Measurements from ENCODE around the gene LGALS13.

Gene LGALS13

GRCh38 chr19:39582891-39583625 lies 19.3 kb upstream of the LGALS13 start:
- no peaks in the 10 kb centered on the region for H3K36me3 ChIP-seq (ENCODE audit: low read length)
- no peaks in the 10 kb centered on the region for H4K20me1 ChIP-seq (ENCODE audit: low read depth, low read length)
- no peaks in the 10 kb centered on the region for H3K79me2 ChIP-seq (ENCODE audit: insufficient read depth, low read length)
- no peak overlapping the region for H3K27ac ChIP-seq (ENCODE audit: low read depth, low read length)
- H3F3A ChIP-seq (ENCODE audit: insufficient read depth) = no peaks in the 10 kb centered on the region
- no peak overlapping the region for H3K4me3 ChIP-seq (ENCODE audit: insufficient read depth, low read length, poor library complexity, severe bottlenecking)
- no peak overlapping the region for H2AFZ ChIP-seq (ENCODE audit: low read depth, low read length, severe bottlenecking)
- no peak overlapping the region for H3K4me2 ChIP-seq (ENCODE audit: low read depth, low read length, poor library complexity, severe bottlenecking)
- H3K9me2 ChIP-seq (replicated peaks; ENCODE audit: insufficient read depth, low read length) = no peaks in the 10 kb centered on the region
- no peak for TF ChIP-seq CTCF (IDR thresholded peaks at IDR 0.05; ENCODE audit: insufficient read depth, low read length, poor library complexity, severe bottlenecking)
- TF ChIP-seq EZH2phosphoT487 (conservative IDR thresholded peaks at IDR 0.05; ENCODE audit: low read length) = no peak
- H3K27me3 ChIP-seq (ENCODE audit: low read length) = no peaks in the 10 kb centered on the region
- no peak overlapping the region for H3K9ac ChIP-seq (ENCODE audit: low read length)
- H3K9me3 ChIP-seq (ENCODE audit: insufficient read depth, low read length) = no peaks in the 10 kb centered on the region

DNA sequence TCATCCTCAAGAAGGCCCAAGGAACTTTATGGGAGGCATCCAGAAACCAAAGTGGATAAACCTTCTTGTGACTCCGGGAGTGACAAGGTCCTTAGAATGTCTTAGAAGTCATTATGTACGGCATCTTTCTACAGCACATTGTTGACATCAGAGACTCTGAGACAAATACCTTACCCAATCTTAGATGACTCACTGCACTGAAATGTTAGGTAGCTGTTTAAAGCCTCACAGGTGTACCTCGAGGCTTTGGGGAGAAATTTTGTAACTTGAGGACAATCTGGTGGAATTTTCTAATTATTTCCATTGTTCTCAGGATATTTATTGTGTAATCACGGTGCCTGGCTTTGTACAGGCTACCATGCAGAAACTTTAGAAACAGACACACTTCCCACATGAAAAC lies 14.8 kb upstream of the LGALS13 start:
- Histone ChIP-seq H3K9me3 (ENCODE audit: insufficient read depth, low read length) (no peaks in the 10 kb centered on the region), H3K79me2 (ENCODE audit: insufficient read depth, low read length) (no peaks in the 10 kb centered on the region), H3K27me3 (ENCODE audit: low read length) (no peaks in the 10 kb centered on the region), H3K4me2 (ENCODE audit: low read depth, low read length, poor library complexity, severe bottlenecking) (no peak overlapping the region), H3F3A (ENCODE audit: insufficient read depth) (no peaks in the 10 kb centered on the region), H2AFZ (ENCODE audit: low read depth, low read length, severe bottlenecking) (no peak overlapping the region), H4K20me1 (ENCODE audit: low read depth, low read length) (no peaks in the 10 kb centered on the region), H3K9me2 (replicated peaks; ENCODE audit: insufficient read depth, low read length) (no peaks in the 10 kb centered on the region), H3K27ac (ENCODE audit: low read depth, low read length) (no peak overlapping the region), H3K4me3 (ENCODE audit: insufficient read depth, low read length, poor library complexity, severe bottlenecking) (no peak overlapping the region), H3K36me3 (ENCODE audit: low read length) (no peaks in the 10 kb centered on the region), H3K9ac (ENCODE audit: low read length) (no peak overlapping the region)
- TF ChIP-seq EZH2phosphoT487 (conservative IDR thresholded peaks at IDR 0.05; ENCODE audit: low read length) (no peak), CTCF (IDR thresholded peaks at IDR 0.05; ENCODE audit: insufficient read depth, low read length, poor library complexity, severe bottlenecking) (no peak)

- Histone ChIP-seq H3K9me2 (replicated peaks; ENCODE audit: insufficient read depth, low read length) (no peaks in the 10 kb centered on the region), H3F3A (ENCODE audit: insufficient read depth) (no peaks in the 10 kb centered on the region), H3K36me3 (ENCODE audit: low read length) (no peaks in the 10 kb centered on the region), H3K4me3 (ENCODE audit: insufficient read depth, low read length, poor library complexity, severe bottlenecking) (no peak overlapping the region), H3K27me3 (ENCODE audit: low read length) (no peaks in the 10 kb centered on the region), H4K20me1 (ENCODE audit: low read depth, low read length) (no peaks in the 10 kb centered on the region), H3K27ac (ENCODE audit: low read depth, low read length) (no peak overlapping the region), H2AFZ (ENCODE audit: low read depth, low read length, severe bottlenecking) (no peak overlapping the region), H3K4me2 (ENCODE audit: low read depth, low read length, poor library complexity, severe bottlenecking) (no peak overlapping the region), H3K9ac (ENCODE audit: low read length) (no peak overlapping the region), H3K9me3 (ENCODE audit: insufficient read depth, low read length) (no peaks in the 10 kb centered on the region), H3K79me2 (ENCODE audit: insufficient read depth, low read length) (no peaks in the 10 kb centered on the region)
- no peak for TF ChIP-seq EZH2phosphoT487 (conservative IDR thresholded peaks at IDR 0.05; ENCODE audit: low read length)
- no peak for TF ChIP-seq CTCF (IDR thresholded peaks at IDR 0.05; ENCODE audit: insufficient read depth, low read length, poor library complexity, severe bottlenecking)
Measured at GRCh38 chr19:39588066-39588465, 14.3 kb upstream of the LGALS13 start.

All from SU-DHL-6 (cell line).